Endothelial cell of umbilical vein (primary cell): ENCODE data around the gene MTG2.

Experiments
- EZH2 ChIP-seq: IDR thresholded peaks from 2 replicates; pipeline ENCODE4 v1.6.1; 2012; ENCODE audit warnings: borderline replicate concordance, low read depth, mild to moderate bottlenecking, moderate library complexity, low read length, inconsistent platforms; ENCODE audit not compliant: severe bottlenecking
- POLR2AphosphoS5 ChIP-seq: IDR thresholded peaks from 2 replicates; pipeline ENCODE4 v1.6.1; 2012; ENCODE audit warnings: low read depth, mild to moderate bottlenecking, control low read depth, low read length, moderate library complexity; ENCODE audit not compliant: insufficient read depth
- TF ChIP-seq, protein P1 (sequence below), 2 donors: IDR thresholded peaks; 1 replicate in 1 of 2; 2 replicates in 1 of 2; pipeline ENCODE4 v1.5.1; 2011; ENCODE audit warnings: low read length in 2 of 2, mild to moderate bottlenecking in 2 of 2, moderate library complexity in 2 of 2, control low read depth in 1 of 2, inconsistent platforms in 1 of 2, low read depth in 1 of 2; ENCODE audit not compliant: insufficient read depth in 1 of 2; ENCODE audit errors: extremely low read depth in 1 of 2

DNA sequence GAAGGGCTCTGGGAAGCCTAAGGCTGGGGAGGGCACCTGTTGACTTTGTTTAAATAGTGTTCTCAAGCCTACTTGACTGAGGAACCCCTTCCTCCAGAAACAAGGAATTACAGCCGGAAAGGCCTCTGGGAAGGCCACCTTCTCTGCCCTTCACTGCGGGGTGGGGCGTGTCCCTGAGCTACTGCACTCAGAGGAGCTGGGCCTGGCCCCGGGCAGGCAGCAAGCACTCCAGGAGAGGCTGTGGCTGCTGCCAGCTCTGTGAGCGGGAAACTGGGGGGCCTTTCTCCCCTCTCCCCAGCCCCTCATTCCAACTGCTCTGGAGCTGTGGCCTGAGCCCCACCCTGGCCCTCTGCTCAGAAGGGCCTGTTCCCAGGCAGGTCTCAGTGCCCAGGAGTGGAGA lies 51.5 kb downstream of the MTG2 start:
- TF ChIP-seq, protein P1, sequence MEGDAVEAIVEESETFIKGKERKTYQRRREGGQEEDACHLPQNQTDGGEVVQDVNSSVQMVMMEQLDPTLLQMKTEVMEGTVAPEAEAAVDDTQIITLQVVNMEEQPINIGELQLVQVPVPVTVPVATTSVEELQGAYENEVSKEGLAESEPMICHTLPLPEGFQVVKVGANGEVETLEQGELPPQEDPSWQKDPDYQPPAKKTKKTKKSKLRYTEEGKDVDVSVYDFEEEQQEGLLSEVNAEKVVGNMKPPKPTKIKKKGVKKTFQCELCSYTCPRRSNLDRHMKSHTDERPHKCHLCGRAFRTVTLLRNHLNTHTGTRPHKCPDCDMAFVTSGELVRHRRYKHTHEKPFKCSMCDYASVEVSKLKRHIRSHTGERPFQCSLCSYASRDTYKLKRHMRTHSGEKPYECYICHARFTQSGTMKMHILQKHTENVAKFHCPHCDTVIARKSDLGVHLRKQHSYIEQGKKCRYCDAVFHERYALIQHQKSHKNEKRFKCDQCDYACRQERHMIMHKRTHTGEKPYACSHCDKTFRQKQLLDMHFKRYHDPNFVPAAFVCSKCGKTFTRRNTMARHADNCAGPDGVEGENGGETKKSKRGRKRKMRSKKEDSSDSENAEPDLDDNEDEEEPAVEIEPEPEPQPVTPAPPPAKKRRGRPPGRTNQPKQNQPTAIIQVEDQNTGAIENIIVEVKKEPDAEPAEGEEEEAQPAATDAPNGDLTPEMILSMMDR (IDR thresholded peaks at IDR 0.05; ENCODE audit: extremely low read depth in 1 of 2, insufficient read depth in 1 of 2, low read depth in 1 of 2, low read length in 2 of 2), result no peak
- TF ChIP-seq POLR2AphosphoS5 (no peak), EZH2 (no peak)
